HL-60 (cell line): ENCODE data around the gene ASCL1.

ENCODE experiments used
- CTCF ChIP-seq: IDR thresholded peaks from one replicate; pipeline ENCODE4 v1.5.1; 2011; ENCODE audit warnings: low read length, control low read depth, inconsistent platforms; ENCODE audit not compliant: insufficient read depth
- POLR2AphosphoS5 ChIP-seq: IDR thresholded peaks from 2 replicates; pipeline ENCODE4 v1.6.1; 2012; ENCODE audit warnings: low read depth

- TF ChIP-seq CTCF = no peak
- no peak for TF ChIP-seq POLR2AphosphoS5
These were observed 7.1 kb upstream of the ASCL1 start for GRCh38 chr12:102950107-102950949.
